ENCODE data around the gene GTPBP6.
"Not testable (repeated sequence)": the region's sequence is repeated elsewhere in the genome, so short reads cannot be mapped to it uniquely, and the experiment has no call there.

The GTPBP6 gene

GRCh38 chrX:287670-288069 lies 30.9 kb downstream of the GTPBP6 start:
- no peak for DNase-seq

- DNase-seq, result no peak
Measured at GRCh38 chrX:285076-285677, 33.4 kb downstream of the GTPBP6 start.

GRCh38 chrX:283115-283845 lies 35.3 kb downstream of the GTPBP6 start:
- DNase-seq, result peak; percentile 87

- not testable (repeated sequence) for DNase-seq
Measured at GRCh38 chrX:282000-282681, 36.5 kb downstream of the GTPBP6 start.

GRCh38 chrX:281166-281999 lies 37.2 kb downstream of the GTPBP6 start, which contains the start of gene PLCXD1:
Gene PLCXD1, plus strand, starts transcription at chrX:281381. Its CDS starts 2,807 bp downstream, at chrX:284188.
- DNase-seq, result no peak

GRCh38 chrX:280722-281121 lies 37.9 kb downstream of the GTPBP6 start:
- DNase-seq, result not testable (repeated sequence)

- not testable (repeated sequence) for DNase-seq
Measured at GRCh38 chrX:279757-280604, 38.6 kb downstream of the GTPBP6 start.

- DNase-seq, result no peak
Measured at GRCh38 chrX:276581-277201, 41.9 kb downstream of the GTPBP6 start.

- peak; percentile 31 for DNase-seq
Measured at GRCh38 chrX:275967-276580, 42.5 kb downstream of the GTPBP6 start.

- DNase-seq, result no peak
Measured at GRCh38 chrX:275476-275966, 43.1 kb downstream of the GTPBP6 start.

- no peak for DNase-seq
Measured at GRCh38 chrX:274904-275475, 43.6 kb downstream of the GTPBP6 start.

- no peak for DNase-seq
Measured at GRCh38 chrX:270848-271367, 47.7 kb downstream of the GTPBP6 start.

- no peak for DNase-seq
Measured at GRCh38 chrX:267771-268261, 50.8 kb downstream of the GTPBP6 start.

- DNase-seq, result no peak
Measured at GRCh38 chrX:265502-265901, 53.1 kb downstream of the GTPBP6 start.

GRCh38 chrX:264634-265455 lies 53.8 kb downstream of the GTPBP6 start:
- no peak for DNase-seq

- not testable (repeated sequence) for DNase-seq
Measured at GRCh38 chrX:264006-264405, 54.6 kb downstream of the GTPBP6 start.

- DNase-seq, result no peak
Measured at GRCh38 chrX:262381-262909, 56.2 kb downstream of the GTPBP6 start.

GRCh38 chrX:261919-262352 lies 56.7 kb downstream of the GTPBP6 start:
- DNase-seq, result no peak

Measured in effector CD4-positive, alpha-beta T cell (primary cell).